ENCODE data around the gene RAB6C. TPM values are rescaled to one million over a fixed set of nuclear protein-coding genes. Genes with fewer than 3 reads are reported as not detected.
"Not testable (repeated sequence)": the region's sequence is repeated elsewhere in the genome, so short reads cannot be mapped to it uniquely, and the experiment has no call there.

The RAB6C gene
- total RNA-seq, 1 experiment from 2014 or later: 0.13 TPM

DNA sequence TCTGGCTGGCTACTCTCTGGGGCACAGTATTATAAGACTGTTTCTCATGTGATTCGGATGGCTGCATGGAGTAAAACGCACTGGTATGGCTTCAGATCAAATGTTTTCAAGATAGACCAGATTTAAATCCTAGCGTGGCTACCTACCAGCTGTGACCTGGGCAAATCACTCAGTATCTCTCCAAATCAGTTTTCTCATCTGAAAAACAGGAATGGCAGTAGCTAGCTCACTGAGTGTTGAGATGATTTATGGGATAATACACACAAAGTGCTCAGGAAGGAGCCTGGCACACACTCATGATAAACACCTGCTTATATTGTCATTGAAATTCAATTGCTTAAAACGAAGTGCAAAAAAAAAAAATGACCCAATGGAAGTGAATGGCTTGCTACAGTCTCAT lies 10.9 kb upstream of the RAB6C start:
- POLR2A ChIA-PET; H3K9me3 ChIP-seq (ENCODE audit: control insufficient read depth, insufficient read depth, low read depth, low read length); H3K27me3 ChIP-seq (ENCODE audit: control insufficient read depth, insufficient read depth, low read length); H3K27ac ChIP-seq (ENCODE audit: low read length); intact Hi-C loops (cut with micrococcal nuclease; ENCODE audit: unreplicated experiment); BruUV-seq (replicated peaks); in situ Hi-C loops (cut with HindIII; ENCODE audit: low pct_unique_long_range_greater_than_20kb, low sequenced_read_pairs); H3K36me3 ChIP-seq (ENCODE audit: control insufficient read depth, insufficient read depth, low read length); H3K4me3 ChIP-seq (ENCODE audit: low read depth in 2 of 2, low read length in 2 of 2); ATAC-seq; H3K4me1 ChIP-seq (ENCODE audit: control insufficient read depth, insufficient read depth, low read length); DNase-seq (ENCODE audit: low read depth, low spot score); CTCF ChIA-PET: not testable (repeated sequence)

DNA sequence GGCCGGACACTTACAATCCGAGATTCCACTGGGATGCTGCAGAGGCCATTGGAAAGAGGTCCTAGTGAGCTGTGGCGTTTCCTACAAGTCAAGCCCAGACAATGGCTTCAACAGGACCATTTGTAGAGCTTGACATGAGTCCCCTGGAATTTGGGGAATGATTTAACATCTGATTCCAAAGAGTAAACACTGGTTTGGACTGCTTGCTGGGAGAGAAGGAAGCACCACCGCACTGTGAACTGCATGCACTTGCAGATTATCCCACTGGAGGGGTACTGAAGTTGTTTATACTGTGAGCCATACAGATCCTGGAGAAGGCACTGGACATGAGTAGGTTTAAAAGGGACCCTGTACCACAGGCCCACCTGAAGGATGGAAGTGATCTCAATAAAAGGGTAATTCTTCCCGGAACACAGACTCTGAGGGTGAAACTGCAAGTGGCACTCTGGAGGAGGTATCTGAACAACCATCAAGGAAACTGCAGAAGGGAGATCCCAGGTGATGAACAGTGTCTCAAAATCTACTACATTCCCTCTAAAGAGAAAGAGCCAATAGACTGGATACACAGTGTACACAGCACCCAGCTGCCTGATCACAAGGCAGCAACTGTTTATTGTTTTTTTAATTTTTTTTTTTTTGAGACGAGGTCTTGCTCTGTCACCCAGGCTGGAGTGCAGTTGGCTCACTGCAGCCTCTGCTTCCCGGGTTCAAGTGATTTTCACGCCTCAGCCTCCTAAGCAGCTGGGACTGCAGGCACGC lies 4.3 kb upstream of the RAB6C start:
- no peak overlapping the region for H3K27ac ChIP-seq (ENCODE audit: low read length)
- ATAC-seq (no peak), DNase-seq (ENCODE audit: low read depth, low spot score) (no peak)
- no peak overlapping the region for H3K4me3 ChIP-seq (ENCODE audit: low read depth in 2 of 2, low read length in 2 of 2)
- CTCF ChIA-PET: no interaction called here
- no peaks in the 10 kb centered on the region for H3K36me3 ChIP-seq (ENCODE audit: control insufficient read depth, insufficient read depth, low read length)
- H3K4me1 ChIP-seq (ENCODE audit: control insufficient read depth, insufficient read depth, low read length): no peaks in the 10 kb centered on the region
- no TSS peak for BruUV-seq (replicated peaks)
- intact Hi-C loops (cut with micrococcal nuclease; ENCODE audit: unreplicated experiment) (no loop called here), in situ Hi-C loops (cut with HindIII; ENCODE audit: low pct_unique_long_range_greater_than_20kb, low sequenced_read_pairs) (no loop called here)
- TF ChIP-seq, protein P1, sequence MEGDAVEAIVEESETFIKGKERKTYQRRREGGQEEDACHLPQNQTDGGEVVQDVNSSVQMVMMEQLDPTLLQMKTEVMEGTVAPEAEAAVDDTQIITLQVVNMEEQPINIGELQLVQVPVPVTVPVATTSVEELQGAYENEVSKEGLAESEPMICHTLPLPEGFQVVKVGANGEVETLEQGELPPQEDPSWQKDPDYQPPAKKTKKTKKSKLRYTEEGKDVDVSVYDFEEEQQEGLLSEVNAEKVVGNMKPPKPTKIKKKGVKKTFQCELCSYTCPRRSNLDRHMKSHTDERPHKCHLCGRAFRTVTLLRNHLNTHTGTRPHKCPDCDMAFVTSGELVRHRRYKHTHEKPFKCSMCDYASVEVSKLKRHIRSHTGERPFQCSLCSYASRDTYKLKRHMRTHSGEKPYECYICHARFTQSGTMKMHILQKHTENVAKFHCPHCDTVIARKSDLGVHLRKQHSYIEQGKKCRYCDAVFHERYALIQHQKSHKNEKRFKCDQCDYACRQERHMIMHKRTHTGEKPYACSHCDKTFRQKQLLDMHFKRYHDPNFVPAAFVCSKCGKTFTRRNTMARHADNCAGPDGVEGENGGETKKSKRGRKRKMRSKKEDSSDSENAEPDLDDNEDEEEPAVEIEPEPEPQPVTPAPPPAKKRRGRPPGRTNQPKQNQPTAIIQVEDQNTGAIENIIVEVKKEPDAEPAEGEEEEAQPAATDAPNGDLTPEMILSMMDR (IDR thresholded peaks at IDR 0.05): no peak
- TF ChIP-seq SIN3A (IDR thresholded peaks at IDR 0.05; ENCODE audit: borderline replicate concordance, insufficient read depth, low read depth, low read length): no peak
- no peak for TF ChIP-seq POLR2AphosphoS5 (IDR thresholded peaks at IDR 0.05; ENCODE audit: low read depth, low read length)
- no peak for TF ChIP-seq TCF7L2 (IDR thresholded peaks at IDR 0.05; ENCODE audit: low read depth, low read length)
- TF ChIP-seq, protein P2, sequence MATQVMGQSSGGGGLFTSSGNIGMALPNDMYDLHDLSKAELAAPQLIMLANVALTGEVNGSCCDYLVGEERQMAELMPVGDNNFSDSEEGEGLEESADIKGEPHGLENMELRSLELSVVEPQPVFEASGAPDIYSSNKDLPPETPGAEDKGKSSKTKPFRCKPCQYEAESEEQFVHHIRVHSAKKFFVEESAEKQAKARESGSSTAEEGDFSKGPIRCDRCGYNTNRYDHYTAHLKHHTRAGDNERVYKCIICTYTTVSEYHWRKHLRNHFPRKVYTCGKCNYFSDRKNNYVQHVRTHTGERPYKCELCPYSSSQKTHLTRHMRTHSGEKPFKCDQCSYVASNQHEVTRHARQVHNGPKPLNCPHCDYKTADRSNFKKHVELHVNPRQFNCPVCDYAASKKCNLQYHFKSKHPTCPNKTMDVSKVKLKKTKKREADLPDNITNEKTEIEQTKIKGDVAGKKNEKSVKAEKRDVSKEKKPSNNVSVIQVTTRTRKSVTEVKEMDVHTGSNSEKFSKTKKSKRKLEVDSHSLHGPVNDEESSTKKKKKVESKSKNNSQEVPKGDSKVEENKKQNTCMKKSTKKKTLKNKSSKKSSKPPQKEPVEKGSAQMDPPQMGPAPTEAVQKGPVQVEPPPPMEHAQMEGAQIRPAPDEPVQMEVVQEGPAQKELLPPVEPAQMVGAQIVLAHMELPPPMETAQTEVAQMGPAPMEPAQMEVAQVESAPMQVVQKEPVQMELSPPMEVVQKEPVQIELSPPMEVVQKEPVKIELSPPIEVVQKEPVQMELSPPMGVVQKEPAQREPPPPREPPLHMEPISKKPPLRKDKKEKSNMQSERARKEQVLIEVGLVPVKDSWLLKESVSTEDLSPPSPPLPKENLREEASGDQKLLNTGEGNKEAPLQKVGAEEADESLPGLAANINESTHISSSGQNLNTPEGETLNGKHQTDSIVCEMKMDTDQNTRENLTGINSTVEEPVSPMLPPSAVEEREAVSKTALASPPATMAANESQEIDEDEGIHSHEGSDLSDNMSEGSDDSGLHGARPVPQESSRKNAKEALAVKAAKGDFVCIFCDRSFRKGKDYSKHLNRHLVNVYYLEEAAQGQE (IDR thresholded peaks at IDR 0.05; ENCODE audit: insufficient read depth in 1 of 2, low read depth in 2 of 2, low read length in 1 of 2): no peak
- POLR2A ChIA-PET: no interaction called here
- peaks cover 11% of the 10 kb centered on the region for H3K27me3 ChIP-seq (ENCODE audit: control insufficient read depth, insufficient read depth, low read length)
- H3K9me3 ChIP-seq (ENCODE audit: control insufficient read depth, insufficient read depth, low read depth, low read length): no peaks in the 10 kb centered on the region

DNA sequence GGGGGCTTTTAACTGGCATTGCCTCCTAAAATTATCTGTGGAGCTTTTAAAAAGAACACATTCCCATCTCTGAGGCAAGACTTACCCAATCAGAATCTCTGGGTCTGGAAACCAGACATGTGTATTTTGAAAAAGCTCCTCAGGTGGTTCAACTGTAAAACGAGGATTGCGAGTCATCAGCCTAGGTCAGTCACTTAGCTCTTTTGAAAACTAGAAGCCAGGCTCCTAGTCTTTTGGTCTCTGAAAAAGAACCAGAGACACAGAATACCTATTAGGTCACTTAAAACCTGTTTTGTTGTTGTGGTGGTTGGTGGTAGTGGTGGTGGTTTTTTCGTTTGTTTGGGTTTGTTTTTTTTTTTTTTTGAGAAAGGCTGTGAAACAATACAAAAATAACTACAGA lies 2.5 kb upstream of the RAB6C start:
- H3K27me3 ChIP-seq (ENCODE audit: control insufficient read depth, insufficient read depth, low read length): peaks cover 11% of the 10 kb centered on the region
- H3K27ac ChIP-seq (ENCODE audit: low read length); H3K4me1 ChIP-seq (ENCODE audit: control insufficient read depth, insufficient read depth, low read length); POLR2A ChIA-PET; in situ Hi-C loops (cut with HindIII; ENCODE audit: low pct_unique_long_range_greater_than_20kb, low sequenced_read_pairs); BruUV-seq (replicated peaks); CTCF ChIA-PET; H3K36me3 ChIP-seq (ENCODE audit: control insufficient read depth, insufficient read depth, low read length); DNase-seq (ENCODE audit: low read depth, low spot score); H3K9me3 ChIP-seq (ENCODE audit: control insufficient read depth, insufficient read depth, low read depth, low read length); H3K4me3 ChIP-seq (ENCODE audit: low read depth in 2 of 2, low read length in 2 of 2); ATAC-seq; intact Hi-C loops (cut with micrococcal nuclease; ENCODE audit: unreplicated experiment): not testable (repeated sequence)

Measured in Panc1 (cell line).